Adipocyte (in vitro differentiated cells): ENCODE results near the gene LMLN.

Source experiments
- DNase-seq: peaks from one replicate; pipeline ENCODE4 v3.0.0-alpha.2; 2015; ENCODE audit warnings: low read depth
- H3K27me3 ChIP-seq: replicated peaks from 2 replicates; pipeline ENCODE4 v1.7.0; 2013; ENCODE audit warnings: mild to moderate bottlenecking, low read length, moderate library complexity; ENCODE audit not compliant: control insufficient read depth, insufficient read depth
- H3K36me3 ChIP-seq: 2 replicates; pipeline ENCODE4 v1.7.0; 2013; ENCODE audit warnings: low read length, mild to moderate bottlenecking, moderate library complexity; ENCODE audit not compliant: control insufficient read depth, insufficient read depth, severe bottlenecking
- H3K4me1 ChIP-seq: 2 replicates; pipeline ENCODE4 v1.7.0; 2013; ENCODE audit warnings: mild to moderate bottlenecking, low read length, moderate library complexity; ENCODE audit not compliant: control insufficient read depth, insufficient read depth
- H3K4me3 ChIP-seq: 2 replicates; pipeline ENCODE4 v1.7.0; 2013; ENCODE audit warnings: mild to moderate bottlenecking, low read length, moderate library complexity
- H3K9ac ChIP-seq: 2 replicates; pipeline ENCODE4 v1.7.0; 2013; ENCODE audit warnings: mild to moderate bottlenecking, low read length, moderate library complexity
- H3K9me3 ChIP-seq: 2 replicates; pipeline ENCODE4 v1.7.0; 2013; ENCODE audit warnings: mild to moderate bottlenecking, low read length, moderate library complexity; ENCODE audit not compliant: control insufficient read depth

The LMLN gene

DNA sequence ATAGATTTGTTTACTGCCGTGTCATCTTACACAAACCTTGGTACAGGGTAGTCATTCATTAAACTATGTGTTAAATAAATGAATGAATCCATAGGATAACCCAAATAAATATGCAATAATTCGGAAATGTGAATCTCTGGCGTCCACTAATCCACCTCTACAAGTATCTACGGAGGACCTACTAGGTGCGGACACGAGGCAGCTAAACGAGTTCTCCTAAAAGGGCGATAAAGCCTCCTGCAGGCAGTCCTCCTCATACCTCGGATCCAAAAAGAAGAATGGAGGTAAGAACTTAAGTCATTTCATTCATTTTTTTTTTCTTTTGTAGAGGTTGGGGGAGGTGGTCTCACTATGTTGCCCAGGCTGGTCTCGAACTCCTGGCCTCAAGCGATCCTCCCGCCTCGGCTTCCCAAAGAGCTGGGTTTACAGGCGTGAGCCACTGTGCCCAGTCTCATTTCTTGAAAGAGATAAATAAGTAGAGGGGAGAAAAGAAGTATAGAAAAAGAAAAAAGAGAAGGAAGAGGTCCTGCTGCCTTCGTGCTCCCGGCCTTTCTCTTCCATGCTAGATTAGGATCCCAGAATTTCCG, 10.7 kb upstream of the LMLN start:
- Histone ChIP-seq H3K4me1 (peaks cover 32% of the 10 kb centered on the region), H3K4me3 (peak overlapping the region; percentile 95), H3K9ac (peak overlapping the region; percentile 97), H3K27me3 (no peaks in the 10 kb centered on the region), H3K36me3 (peaks cover 32% of the 10 kb centered on the region), H3K9me3 (no peaks in the 10 kb centered on the region)
- peak; percentile 10 for DNase-seq

DNA sequence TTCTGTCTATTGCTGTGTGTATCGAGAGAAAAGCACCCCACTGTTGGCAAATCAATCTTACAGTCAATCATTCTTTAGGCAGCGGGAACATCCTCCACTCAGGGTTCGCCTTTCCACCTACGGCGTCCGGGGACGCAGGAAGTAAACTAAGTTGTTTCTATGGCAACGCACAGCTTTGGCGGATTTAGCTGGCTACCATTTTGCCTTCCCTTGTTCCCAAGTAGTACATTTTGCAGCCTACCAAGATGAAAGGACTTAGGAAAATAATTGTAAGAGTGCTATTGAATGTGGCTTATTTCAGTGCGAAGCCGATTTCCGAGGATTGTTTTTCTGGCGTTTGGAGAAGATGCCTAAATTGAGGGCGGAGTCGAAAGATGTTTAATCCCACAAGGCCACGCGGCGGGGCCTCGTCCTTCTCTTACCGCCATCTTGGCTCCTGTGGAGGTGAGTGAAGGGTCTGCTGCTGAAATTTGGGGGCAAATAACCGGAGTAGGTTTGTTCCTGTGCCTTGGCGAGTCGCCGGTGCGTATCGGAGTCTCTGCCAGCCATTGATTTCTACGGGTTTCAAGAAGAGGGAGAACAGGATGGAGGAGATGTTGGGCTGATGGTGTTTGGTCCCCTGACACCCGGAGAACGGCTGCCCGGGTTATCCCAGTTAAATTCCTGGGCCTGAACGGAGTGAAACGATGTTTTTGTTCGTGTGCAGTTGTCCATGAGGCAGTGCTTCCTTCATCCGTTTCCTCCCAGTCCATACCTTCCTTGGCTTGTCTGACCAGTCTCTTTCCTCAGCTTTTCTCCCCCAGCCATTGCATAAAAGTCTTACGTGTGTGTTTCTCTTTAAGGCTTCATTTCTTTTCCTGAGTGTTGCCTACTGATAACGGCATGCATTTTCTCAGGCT, 10.0 kb upstream of the LMLN start, which contains the start of gene RPL35A:
Gene RPL35A (plus strand): TSS at position 413 of the 899 bp plus-strand sequence. CDS start 778 bp downstream, outside the sequence.
- peaks cover 40% of the 10 kb centered on the region for H3K36me3 ChIP-seq
- peaks cover 35% of the 10 kb centered on the region for H3K4me1 ChIP-seq
- H3K4me3 ChIP-seq, result peak within 1 kb of the TSS; percentile 95
- H3K9ac ChIP-seq, result peak within 1 kb of the TSS; percentile 97
- no peaks in the 10 kb centered on the region for H3K9me3 ChIP-seq
- DNase-seq, result peak; percentile 98
- no peaks in the 10 kb centered on the region for H3K27me3 ChIP-seq

GRCh38 chr3:197950677-197951061, 9.3 kb upstream of the LMLN start:
- no peak for DNase-seq
- peak overlapping the region; percentile 97 for H3K9ac ChIP-seq
- H3K36me3 ChIP-seq, result peaks cover 46% of the 10 kb centered on the region
- H3K4me1 ChIP-seq, result peaks cover 35% of the 10 kb centered on the region
- no peaks in the 10 kb centered on the region for H3K9me3 ChIP-seq
- no peaks in the 10 kb centered on the region for H3K27me3 ChIP-seq
- H3K4me3 ChIP-seq, result peak overlapping the region; percentile 95

DNA sequence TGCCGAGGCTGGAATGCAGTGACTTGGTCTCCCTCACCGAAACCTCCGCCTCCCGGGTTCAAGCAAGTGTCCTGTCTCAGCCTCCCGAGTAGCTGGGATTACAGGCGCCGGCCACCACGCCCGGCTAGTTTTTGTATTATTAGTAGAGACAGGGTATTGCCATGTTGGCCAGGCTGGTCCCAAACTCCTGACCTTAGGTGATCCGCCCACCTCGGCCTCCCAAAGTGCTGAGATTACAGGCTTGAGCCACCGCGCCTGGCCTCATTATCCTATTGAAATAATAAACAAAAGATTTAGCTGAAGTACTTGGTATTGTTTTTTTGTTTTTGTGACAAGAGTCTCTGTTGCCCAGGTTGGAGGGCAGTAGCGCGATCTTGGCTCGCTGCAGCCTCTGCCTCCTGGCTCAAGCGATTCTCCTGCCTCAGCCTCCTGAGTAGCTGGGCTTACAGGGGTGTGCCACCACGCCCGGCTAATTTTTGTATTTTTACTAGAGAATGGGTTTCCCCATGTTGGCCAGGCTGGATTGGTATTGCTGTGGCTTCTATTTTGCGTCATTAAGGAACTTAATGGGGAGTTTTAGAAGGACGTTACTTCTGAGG, 8.5 kb upstream of the LMLN start:
- H3K4me3 ChIP-seq, result peak overlapping the region; percentile 95
- DNase-seq, result no peak
- H3K9ac ChIP-seq, result peak overlapping the region; percentile 97
- H3K4me1 ChIP-seq, result peaks cover 38% of the 10 kb centered on the region
- H3K36me3 ChIP-seq, result peaks cover 55% of the 10 kb centered on the region
- H3K9me3 ChIP-seq, result no peaks in the 10 kb centered on the region
- no peaks in the 10 kb centered on the region for H3K27me3 ChIP-seq

- H3K4me1 ChIP-seq, result peaks cover 48% of the 10 kb centered on the region
- no peaks in the 10 kb centered on the region for H3K27me3 ChIP-seq
- H3K9me3 ChIP-seq, result no peaks in the 10 kb centered on the region
- no peak for DNase-seq
- H3K9ac ChIP-seq, result peak overlapping the region; percentile 50
- peak overlapping the region; percentile 95 for H3K4me3 ChIP-seq
- peaks cover 59% of the 10 kb centered on the region for H3K36me3 ChIP-seq
Measured at GRCh38 chr3:197952440-197952839, 7.6 kb upstream of the LMLN start.

DNA sequence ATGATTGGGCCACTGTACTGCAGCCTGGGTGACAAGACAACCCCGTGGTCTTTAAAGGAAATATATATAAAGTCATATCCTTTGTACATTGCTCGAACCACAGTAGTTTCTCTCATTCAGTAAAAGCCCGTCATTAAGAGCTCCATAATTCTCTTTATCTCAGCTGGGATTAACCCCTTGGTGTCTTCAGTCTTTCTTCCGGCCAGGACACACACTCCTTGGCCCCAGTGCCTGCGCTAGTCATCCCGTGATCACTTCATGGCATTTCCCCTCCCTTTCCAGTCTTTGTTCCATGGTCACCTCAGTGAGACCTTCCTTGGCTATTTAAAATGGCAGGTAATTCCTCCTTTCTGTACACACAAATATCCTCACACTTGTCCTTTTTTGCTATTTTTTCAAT, 6.7 kb upstream of the LMLN start:
- no peak for DNase-seq
- H3K9ac ChIP-seq, result peak overlapping the region; percentile 66
- H3K4me3 ChIP-seq, result peak overlapping the region; percentile 95
- peaks cover 57% of the 10 kb centered on the region for H3K4me1 ChIP-seq
- no peaks in the 10 kb centered on the region for H3K27me3 ChIP-seq
- H3K36me3 ChIP-seq, result peaks cover 59% of the 10 kb centered on the region
- H3K9me3 ChIP-seq, result no peaks in the 10 kb centered on the region

DNA sequence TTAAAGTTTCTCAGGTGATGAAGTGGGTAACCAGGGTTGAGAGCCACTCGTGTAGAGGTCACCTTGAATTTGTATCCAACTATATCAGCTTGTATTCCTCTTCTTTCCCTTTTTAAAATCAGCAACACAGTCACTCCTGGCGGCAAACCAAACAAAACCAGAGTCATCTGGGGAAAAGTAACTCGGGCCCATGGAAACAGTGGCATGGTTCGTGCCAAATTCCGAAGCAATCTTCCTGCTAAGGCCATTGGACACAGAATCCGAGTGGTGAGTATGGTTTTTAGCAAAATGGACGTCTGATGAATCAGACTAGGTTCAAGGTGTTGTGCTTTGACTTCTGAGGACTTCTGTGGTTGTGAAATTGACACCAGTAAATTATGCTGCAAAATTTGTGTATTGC, 6.1 kb upstream of the LMLN start:
- peaks cover 59% of the 10 kb centered on the region for H3K36me3 ChIP-seq
- no peaks in the 10 kb centered on the region for H3K27me3 ChIP-seq
- no peaks in the 10 kb centered on the region for H3K9me3 ChIP-seq
- peaks cover 62% of the 10 kb centered on the region for H3K4me1 ChIP-seq
- H3K9ac ChIP-seq, result peak overlapping the region; percentile 66
- peak overlapping the region; percentile 95 for H3K4me3 ChIP-seq
- no peak for DNase-seq

- Histone ChIP-seq H3K36me3 (peaks cover 59% of the 10 kb centered on the region), H3K9ac (no peak overlapping the region), H3K4me3 (no peak overlapping the region), H3K9me3 (no peaks in the 10 kb centered on the region), H3K27me3 (no peaks in the 10 kb centered on the region), H3K4me1 (peaks cover 66% of the 10 kb centered on the region)
- DNase-seq, result no peak
Measured at GRCh38 chr3:197955892-197956477, 4.0 kb upstream of the LMLN start.

GRCh38 chr3:197956626-197956988, 3.4 kb upstream of the LMLN start:
- Histone ChIP-seq H3K4me1 (peaks cover 71% of the 10 kb centered on the region), H3K27me3 (no peaks in the 10 kb centered on the region), H3K4me3 (no peak overlapping the region), H3K9me3 (no peaks in the 10 kb centered on the region), H3K9ac (peak overlapping the region; percentile 25), H3K36me3 (peaks cover 53% of the 10 kb centered on the region)
- no peak for DNase-seq

DNA sequence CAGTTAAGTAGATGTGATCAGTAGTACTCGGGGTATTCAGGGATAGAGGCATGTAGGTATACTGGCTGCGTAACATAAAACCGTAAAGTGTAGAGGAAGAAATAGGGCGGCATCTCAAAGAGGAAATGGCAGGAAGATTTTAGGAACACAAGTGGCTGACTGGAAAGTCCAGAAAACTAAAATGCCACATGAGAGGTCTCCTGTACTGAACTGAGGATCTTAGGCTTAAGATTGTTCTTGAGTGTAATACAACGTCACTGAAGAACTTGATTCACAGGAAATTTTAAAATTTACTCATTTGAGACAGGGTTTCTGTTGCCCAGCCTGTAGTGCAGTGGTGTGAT, 2.3 kb upstream of the LMLN start:
- Histone ChIP-seq H3K27me3 (no peaks in the 10 kb centered on the region), H3K9me3 (no peaks in the 10 kb centered on the region), H3K9ac (peak overlapping the region; percentile 25), H3K4me1 (peaks cover 61% of the 10 kb centered on the region), H3K4me3 (no peak overlapping the region), H3K36me3 (peaks cover 42% of the 10 kb centered on the region)
- DNase-seq, result no peak

DNA sequence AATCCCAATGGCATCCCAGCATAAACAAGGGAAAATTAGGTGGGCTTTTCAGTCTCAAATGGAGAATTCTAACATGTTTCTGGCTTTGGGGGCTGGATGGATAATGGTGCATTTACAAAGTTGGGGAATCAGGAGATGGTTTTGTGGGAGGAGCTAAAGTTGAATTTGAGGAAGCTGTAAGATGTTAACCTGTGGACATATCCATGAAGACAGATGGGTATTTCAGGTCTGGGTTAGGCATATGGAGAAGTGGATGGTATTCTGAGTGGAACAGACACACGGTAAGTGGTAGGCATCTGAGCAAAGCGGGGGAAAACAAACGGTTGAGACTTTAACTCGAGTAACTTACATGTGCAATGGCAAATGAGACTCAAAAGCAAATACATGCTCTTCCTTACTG, 1.7 kb upstream of the LMLN start:
- no peaks in the 10 kb centered on the region for H3K27me3 ChIP-seq
- no peak for DNase-seq
- no peaks in the 10 kb centered on the region for H3K9me3 ChIP-seq
- peaks cover 36% of the 10 kb centered on the region for H3K36me3 ChIP-seq
- peaks cover 55% of the 10 kb centered on the region for H3K4me1 ChIP-seq
- H3K4me3 ChIP-seq, result no peak overlapping the region
- H3K9ac ChIP-seq, result no peak overlapping the region
